ENCODE measurements around the gene PANK2. TPM values are rescaled to one million over a fixed set of nuclear protein-coding genes. Genes with fewer than 3 reads are reported as not detected.
"Not testable (repeated sequence)": the region's sequence is repeated elsewhere in the genome, so short reads cannot be mapped to it uniquely, and the experiment has no call there.

Gene PANK2
- total RNA-seq, 1 donor from 2014 or later: 55.3 TPM

GRCh38 chr20:3890999-3891929 lies 2.1 kb downstream of the PANK2 start:
- DNase-seq (ENCODE audit: extremely low spot score, unreplicated experiment): no peak
- Mint-ChIP-seq H3K27me3 (no peaks in the 10 kb centered on the region), H3K27ac (peak overlapping the region; percentile 94), H3K4me3 (peak overlapping the region; percentile 94), H3K36me3 (peaks cover 33% of the 10 kb centered on the region), H3K9me3 (no peaks in the 10 kb centered on the region), H3K4me1 (ENCODE audit: unreplicated experiment) (peaks cover 49% of the 10 kb centered on the region)
- TF ChIP-seq CTCF (conservative IDR thresholded peaks at IDR 0.05): no peak

- peaks cover 45% of the 10 kb centered on the region for H3K4me1 Mint-ChIP-seq (ENCODE audit: unreplicated experiment)
These were observed 5.6 kb downstream of the PANK2 start for GRCh38 chr20:3894796-3895195.

GRCh38 chr20:3896302-3896701 lies 7.1 kb downstream of the PANK2 start:
- TF ChIP-seq CTCF (conservative IDR thresholded peaks at IDR 0.05): no peak
- peaks cover 24% of the 10 kb centered on the region for H3K36me3 Mint-ChIP-seq
- no peak for DNase-seq (ENCODE audit: extremely low spot score, unreplicated experiment)
- H3K4me3 Mint-ChIP-seq: no peak overlapping the region
- H3K4me1 Mint-ChIP-seq (ENCODE audit: unreplicated experiment): peaks cover 47% of the 10 kb centered on the region
- H3K27ac Mint-ChIP-seq: no peak overlapping the region
- no peaks in the 10 kb centered on the region for H3K27me3 Mint-ChIP-seq
- no peaks in the 10 kb centered on the region for H3K9me3 Mint-ChIP-seq

More at GRCh38 chr20:3894796-3895195, 5.6 kb downstream of the PANK2 start:
- Mint-ChIP-seq H3K27ac (peak overlapping the region; percentile 36), H3K4me3 (no peak overlapping the region), H3K9me3 (no peaks in the 10 kb centered on the region), H3K36me3 (peaks cover 34% of the 10 kb centered on the region), H3K27me3 (no peaks in the 10 kb centered on the region)
- no peak for TF ChIP-seq CTCF (conservative IDR thresholded peaks at IDR 0.05)
- DNase-seq (ENCODE audit: extremely low spot score, unreplicated experiment): no peak

DNA sequence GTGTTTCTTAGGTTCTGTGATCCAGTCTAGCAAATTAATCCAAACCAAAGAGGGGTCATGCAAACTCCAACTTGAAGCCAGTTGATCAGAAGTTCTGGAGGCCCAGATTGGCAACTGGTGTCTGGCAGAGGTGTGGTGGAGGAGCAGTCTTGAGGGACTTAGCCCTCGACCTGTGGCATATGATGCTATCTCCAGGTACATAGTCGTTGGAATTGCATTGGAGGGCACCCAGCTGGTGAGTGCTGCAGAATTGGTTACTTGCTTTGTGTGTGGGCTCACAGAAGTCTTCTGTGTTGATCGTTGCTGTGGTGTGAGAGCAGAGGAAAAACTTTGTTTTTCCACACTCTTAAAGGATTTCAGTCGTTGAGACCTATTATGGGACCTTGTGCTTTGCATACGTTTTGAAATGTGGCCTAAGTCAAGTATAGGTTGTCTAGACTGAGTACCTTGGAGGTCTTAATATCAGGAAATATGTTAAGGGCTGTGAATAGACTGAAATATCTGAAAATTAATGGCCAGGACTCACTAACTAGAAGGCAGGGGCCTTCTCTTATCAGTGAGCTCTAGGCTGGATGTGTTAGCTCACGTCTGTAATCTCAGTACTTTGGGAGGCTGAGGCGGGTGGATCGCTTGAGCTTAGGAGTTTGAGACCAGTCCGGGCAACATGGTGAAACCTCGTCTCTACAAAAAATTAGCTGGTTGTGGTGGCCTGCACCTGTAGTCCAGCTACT lies 7.8 kb downstream of the PANK2 start:
- Mint-ChIP-seq H3K36me3 (peaks cover 17% of the 10 kb centered on the region), H3K4me3 (no peak overlapping the region), H3K27ac (peak overlapping the region; percentile 11), H3K27me3 (no peaks in the 10 kb centered on the region), H3K4me1 (ENCODE audit: unreplicated experiment) (peaks cover 46% of the 10 kb centered on the region), H3K9me3 (no peaks in the 10 kb centered on the region)
- no peak for TF ChIP-seq CTCF (conservative IDR thresholded peaks at IDR 0.05)
- DNase-seq (ENCODE audit: extremely low spot score, unreplicated experiment): no peak

DNA sequence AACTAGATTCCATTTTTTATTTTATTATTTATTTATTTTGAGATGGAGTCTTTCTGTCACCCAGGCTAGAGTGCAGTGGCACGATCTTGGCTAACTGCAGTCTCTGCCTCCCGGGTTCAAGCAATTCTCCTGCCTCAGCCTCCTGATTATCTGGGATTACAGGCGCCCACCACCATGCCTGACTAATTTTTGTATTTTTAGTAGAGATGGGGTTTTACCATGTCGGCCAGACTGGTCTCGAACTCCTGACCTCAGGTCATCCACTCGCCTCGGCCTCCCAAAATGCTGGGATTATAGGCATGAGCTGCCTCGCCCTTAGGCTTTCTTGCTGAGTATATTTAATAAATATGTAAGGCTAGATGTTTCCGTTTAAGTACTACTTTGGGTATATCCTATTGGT lies 9.0 kb downstream of the PANK2 start:
- DNase-seq (ENCODE audit: extremely low spot score, unreplicated experiment); H3K9me3 Mint-ChIP-seq; H3K27ac Mint-ChIP-seq; H3K27me3 Mint-ChIP-seq; H3K4me3 Mint-ChIP-seq: not testable (repeated sequence)
- H3K4me1 Mint-ChIP-seq (ENCODE audit: unreplicated experiment): peaks cover 42% of the 10 kb centered on the region
- peaks cover 13% of the 10 kb centered on the region for H3K36me3 Mint-ChIP-seq

GRCh38 chr20:3898639-3899038 lies 9.5 kb downstream of the PANK2 start:
- Mint-ChIP-seq H3K4me3 (no peak overlapping the region), H3K4me1 (ENCODE audit: unreplicated experiment) (peaks cover 38% of the 10 kb centered on the region), H3K9me3 (no peaks in the 10 kb centered on the region), H3K36me3 (peaks cover 11% of the 10 kb centered on the region), H3K27me3 (no peaks in the 10 kb centered on the region), H3K27ac (peak overlapping the region; percentile 55)
- TF ChIP-seq CTCF (conservative IDR thresholded peaks at IDR 0.05): no peak
- no peak for DNase-seq (ENCODE audit: extremely low spot score, unreplicated experiment)

Measured in type B pancreatic cell (in vitro differentiated cells).